Ovary (tissue), 9 donors: ENCODE results near the gene WFIKKN1. TPM values are rescaled to one million over a fixed set of nuclear protein-coding genes. Genes with fewer than 3 reads are reported as not detected.
A peak's percentile ranks its signal among the peaks of the same experiment; 100 is the strongest.

Source experiments
- DNase-seq, 5 donors: peaks; one replicate each; pipeline ENCODE4 v3.0.0-alpha.2; 2019 to 2020
- H3K27ac ChIP-seq, 2 donors: fragments of 200-600 bp; one replicate each; pipeline versions ENCODE4 v1.5.1 to v1.8.0; 2019 to 2022
- H3K27me3 ChIP-seq: fragments of 200-600 bp; one replicate; pipeline ENCODE4 v1.8.0; 2022
- H3K36me3 ChIP-seq: fragments of 200-600 bp; sonication (generic); one replicate; pipeline ENCODE4 v1.5.1; 2019
- H3K4me1 ChIP-seq: one replicate; pipeline ENCODE4 v1.8.1; 2013; ENCODE audit warnings: mild to moderate bottlenecking, moderate library complexity; ENCODE audit not compliant: insufficient read depth
- H3K4me3 ChIP-seq: fragments of 200-600 bp; sonication (generic); one replicate; pipeline ENCODE4 v1.5.1; 2017
- H3K9me3 ChIP-seq, 2 donors: fragments of 200-600 bp in 1 of 2; sonication (generic) in 1 of 2; one replicate each; pipeline versions ENCODE4 v1.5.1 to v1.8.1; 2013 to 2019; ENCODE audit warnings: mild to moderate bottlenecking in 1 of 2, moderate library complexity in 1 of 2
- CTCF ChIP-seq, 3 donors: fragments of 450-650 bp in 2 of 3; fragments of 200-600 bp in 1 of 3; IDR thresholded peaks; one replicate each; pipeline versions ENCODE4 v1.5.1 to v1.8.0; 2016 to 2022; ENCODE audit warnings: antibody characterized with exemption in 3 of 3, mild to moderate bottlenecking in 1 of 3
- EP300 ChIP-seq: sonication (generic); formaldehyde crosslinking; IDR thresholded peaks from one replicate; pipeline ENCODE4 v1.6.1; 2017; ENCODE audit warnings: antibody characterized with exemption
- POLR2A ChIP-seq: fragments of 450-650 bp; IDR thresholded peaks from one replicate; pipeline ENCODE4 v1.6.1; 2017; ENCODE audit warnings: antibody characterized with exemption, mild to moderate bottlenecking, moderate library complexity
- WGBS, 3 donors: extraction: QIAGEN DNeasy Blood & Tissue Kit in 1 of 3; methylation state at CpG; one replicate each; pipeline versions ENCODE4 v1.1.5 to v1.1.7; 2013 to 2017; 5-methylcytosine and 5-hydroxymethylcytosine counted together
- intact Hi-C, 4 donors: fragments of 100-400 bp; cut with DNase I; formaldehyde crosslinking; loops; one replicate each; pipeline versions ENCODE4 v1.11.0 to v1.15.1; 2022 to 2023
- polyA plus RNA-seq, 2 donors: library from polyadenylated mRNA; stranded (reverse); fragments of 200-250 nt in 1 of 2; fragments of 350-450 nt in 1 of 2; fragmentation: Illumina TruSeq in 1 of 2; extraction: RNeasy Lipid Tissue Mini Kit (QIAGEN cat#74804) in 1 of 2; gene quantifications; one replicate each; pipeline ENCODE4 v1.2.3, GENCODE V29; 2013 to 2014
- total RNA-seq, 7 donors: library from RNA; depleted of rRNA in 2 of 7; stranded (reverse); fragments of >200 nt in 2 of 7; fragmentation: NEBNext Ultra II Directional in 3 of 7; extraction: Animal tissue kit (Norgen Biotek cat#: 25700) in 3 of 7; gene quantifications; one replicate each; pipeline versions ENCODE4 v1.1.0 to v1.2.4, GENCODE V29; 2016 to 2023
- donor health status: DM: no; HTN: no; CAD: no; lungs with moderate emphysema.
- donor health status: DM: no; HTN: no; CAD: no.
- donor health status: Bipolar disorder and iron deficiency.
- donor health status: DM: yes; HTN: yes; CAD: no.
- donor health status: DM: no; HTN: no; CAD: no.
- donor health status: DM: yes; HTN: yes; CAD: no.

Gene WFIKKN1
- total and polyA plus RNA-seq, 9 donors: 0.10 to 2.6 (median 1.1) TPM

DNA sequence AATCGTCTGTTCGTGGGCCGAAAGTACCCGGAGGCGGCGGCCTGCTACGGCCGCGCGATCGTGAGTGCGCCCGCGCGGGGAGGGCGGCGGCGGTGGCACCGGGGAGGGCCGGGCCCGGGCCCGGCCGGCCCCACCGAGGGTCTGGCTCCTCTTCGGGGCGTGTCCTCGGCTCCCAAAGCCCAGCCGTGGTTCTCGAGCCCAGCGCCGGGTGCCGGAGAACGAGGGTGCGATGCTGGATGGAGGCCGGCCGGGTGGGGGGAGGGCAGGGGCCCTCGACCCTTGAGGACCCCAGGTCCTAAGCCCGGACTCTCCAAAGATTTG, 49.8 kb downstream of the WFIKKN1 start:
- Histone ChIP-seq H3K9me3 (no peaks in the 10 kb centered on the region), H3K4me1 (peaks cover 27% of the 10 kb centered on the region), H3K36me3 (no peaks in the 10 kb centered on the region), H3K27ac (peak overlapping the region; percentile 92 to 97), H3K27me3 (no peaks in the 10 kb centered on the region), H3K4me3 (peak overlapping the region; percentile 57)
- TF ChIP-seq EP300 (no peak), CTCF (IDR thresholded peaks at IDR 0.05) (no peak), POLR2A (no peak)
- DNase-seq: peak in 1 of 5 donors; percentile 22
- intact Hi-C loops: no loop called here
- 0 to 3% (median 0%) methylated on average over 16 to 38 of the region's 38 CpGs for WGBS, 3 donors

GRCh38 chr16:680967-681745, 50.4 kb downstream of the WFIKKN1 start:
- Histone ChIP-seq H3K4me1 (peaks cover 27% of the 10 kb centered on the region), H3K27me3 (no peaks in the 10 kb centered on the region), H3K36me3 (no peaks in the 10 kb centered on the region), H3K9me3 (no peaks in the 10 kb centered on the region), H3K27ac (peak overlapping the region in 1 of 2 donors; percentile 97), H3K4me3 (peak overlapping the region; percentile 57)
- intact Hi-C loops: no loop called here
- DNase-seq: peak; percentile 58 to 76 (median 70)
- 40 to 47% (median 41%) methylated on average over 42 to 44 of the region's 44 CpGs for WGBS, 3 donors
- no peak for TF ChIP-seq EP300
- TF ChIP-seq POLR2A: no peak
- TF ChIP-seq CTCF (IDR thresholded peaks at IDR 0.05): no peak

- H3K4me1 ChIP-seq: peaks cover 27% of the 10 kb centered on the region
- no peaks in the 10 kb centered on the region for H3K27me3 ChIP-seq
- H3K9me3 ChIP-seq: no peaks in the 10 kb centered on the region
- intact Hi-C loops: no loop called here
- H3K27ac ChIP-seq: no peak overlapping the region
- no peak overlapping the region for H3K4me3 ChIP-seq
- TF ChIP-seq CTCF (IDR thresholded peaks at IDR 0.05): no peak
- TF ChIP-seq POLR2A: no peak
- TF ChIP-seq EP300: no peak
- 65 to 76% (median 66%) methylated on average over 28 of the region's 28 CpGs for WGBS, 3 donors
- no peaks in the 10 kb centered on the region for H3K36me3 ChIP-seq
- peak; percentile 50 to 75 (median 68) for DNase-seq
Observed at GRCh38 chr16:681746-682427, 51.1 kb downstream of the WFIKKN1 start.

DNA sequence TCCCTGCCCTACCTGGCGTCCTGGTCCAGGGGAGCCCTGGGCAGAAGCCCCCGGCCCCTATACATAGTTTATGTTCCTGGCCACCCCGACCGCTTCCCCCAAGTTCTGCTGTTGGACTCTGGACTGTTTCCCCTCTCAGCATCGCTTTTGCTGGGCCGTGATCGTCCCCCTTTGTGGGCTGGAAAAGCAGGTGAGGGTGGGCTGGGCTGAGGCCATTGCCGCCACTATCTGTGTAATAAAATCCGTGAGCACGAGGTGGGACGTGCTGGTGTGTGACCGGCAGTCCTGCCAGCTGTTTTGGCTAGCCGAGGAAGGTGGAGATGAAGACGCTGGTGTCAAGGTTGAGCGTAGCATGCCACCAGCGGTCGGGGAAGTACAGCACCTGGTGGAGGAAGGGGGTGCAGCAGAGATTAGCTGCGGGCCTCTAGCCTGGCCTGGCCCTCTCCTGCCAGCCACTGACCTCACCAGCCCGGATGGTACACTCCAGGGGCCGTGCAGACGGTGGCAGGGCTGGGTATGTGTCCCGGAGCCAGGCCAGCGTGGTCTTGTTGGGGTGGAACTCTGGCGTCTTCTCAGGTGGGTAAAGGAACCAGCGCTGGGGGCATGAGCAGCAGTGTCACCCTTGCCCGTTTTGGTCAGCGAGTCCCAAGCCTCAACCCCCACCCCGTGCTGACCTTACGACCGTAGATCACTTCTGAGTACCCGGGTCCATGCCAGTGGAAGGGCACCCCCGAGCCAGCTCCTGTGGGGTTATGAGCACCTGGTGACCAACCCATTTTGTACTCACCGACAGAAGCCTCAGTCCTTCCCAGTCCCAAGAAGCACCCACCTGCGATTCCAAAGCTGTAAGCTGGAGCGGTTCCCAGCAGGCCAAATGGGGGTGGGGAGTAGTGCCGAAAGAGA, 52.0 kb downstream of the WFIKKN1 start:
- H3K36me3 ChIP-seq: no peaks in the 10 kb centered on the region
- H3K4me3 ChIP-seq: no peak overlapping the region
- TF ChIP-seq CTCF (IDR thresholded peaks at IDR 0.05) (peak in 1 of 3 donors; percentile 7), POLR2A (no peak), EP300 (no peak)
- intact Hi-C loops: no loop called here
- DNase-seq: peak in 3 of 5 donors; percentile 29 to 51 (median 44)
- no peaks in the 10 kb centered on the region for H3K9me3 ChIP-seq
- H3K4me1 ChIP-seq: peaks cover 27% of the 10 kb centered on the region
- no peak overlapping the region for H3K27ac ChIP-seq
- H3K27me3 ChIP-seq: no peaks in the 10 kb centered on the region
- 61 to 70% (median 62%) methylated on average over 36 of the region's 36 CpGs for WGBS, 3 donors
